GM15510 (cell line): ENCODE results near the gene RAX2.

Experiments used
- POLR2A ChIP-seq: IDR thresholded peaks from 3 replicates; pipeline ENCODE4 v1.6.1; 2011; ENCODE audit warnings: borderline replicate concordance; ENCODE audit not compliant: insufficient read length; ENCODE audit errors: extremely low read depth

The RAX2 gene

GRCh38 chr19:3759482-3760254, 12.4 kb downstream of the RAX2 start:
- no peak for TF ChIP-seq POLR2A

DNA sequence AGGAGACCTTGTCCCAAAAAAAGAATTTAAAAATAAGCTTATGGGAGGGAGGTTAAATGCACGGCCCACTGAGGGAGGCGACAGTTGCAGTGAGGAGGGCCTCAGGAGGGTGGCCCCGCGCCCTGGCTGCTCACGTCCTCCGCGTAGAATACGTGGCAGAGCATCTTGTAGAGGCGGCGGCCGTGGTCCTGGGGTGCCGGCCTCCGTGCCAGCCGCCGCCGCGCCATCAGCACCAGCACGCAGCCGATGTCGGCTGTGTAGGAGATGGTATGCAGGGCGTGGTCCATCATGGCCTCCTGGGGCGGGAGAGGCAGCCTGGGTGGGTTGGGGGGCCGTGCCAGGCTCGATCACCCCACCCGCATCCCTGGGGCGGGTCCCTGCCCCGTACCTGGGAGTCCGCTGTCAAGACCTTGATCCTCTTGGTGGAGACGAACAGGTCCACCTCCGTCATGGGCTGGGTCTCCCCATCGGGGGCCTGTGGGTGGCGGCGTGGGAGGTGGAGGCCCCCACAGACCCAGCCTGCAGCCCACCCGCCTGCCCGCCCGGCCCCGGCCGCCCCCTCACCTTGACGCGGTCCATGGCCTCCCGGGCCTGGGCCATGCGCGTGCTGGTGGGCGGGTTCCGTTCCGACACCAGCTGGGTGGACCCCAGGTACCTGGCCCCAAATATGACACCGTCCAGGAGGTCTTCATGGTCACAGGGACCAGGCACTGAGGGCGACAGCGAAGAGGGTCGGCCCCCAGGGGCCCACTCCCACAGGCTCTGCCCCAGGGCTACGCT, 18.2 kb downstream of the RAX2 start:
- no peak for TF ChIP-seq POLR2A

GRCh38 chr19:3752492-3752891, 19.5 kb downstream of the RAX2 start:
- TF ChIP-seq POLR2A: no peak

- TF ChIP-seq POLR2A: no peak
Observed at GRCh38 chr19:3751236-3751635, 20.8 kb downstream of the RAX2 start.

- no peak for TF ChIP-seq POLR2A
Observed at GRCh38 chr19:3750211-3750610, 21.8 kb downstream of the RAX2 start.

GRCh38 chr19:3748965-3749364, 23.1 kb downstream of the RAX2 start:
- no peak for TF ChIP-seq POLR2A

GRCh38 chr19:3746371-3747056, 25.5 kb downstream of the RAX2 start:
- no peak for TF ChIP-seq POLR2A

GRCh38 chr19:3745363-3746045, 26.5 kb downstream of the RAX2 start:
- no peak for TF ChIP-seq POLR2A

DNA sequence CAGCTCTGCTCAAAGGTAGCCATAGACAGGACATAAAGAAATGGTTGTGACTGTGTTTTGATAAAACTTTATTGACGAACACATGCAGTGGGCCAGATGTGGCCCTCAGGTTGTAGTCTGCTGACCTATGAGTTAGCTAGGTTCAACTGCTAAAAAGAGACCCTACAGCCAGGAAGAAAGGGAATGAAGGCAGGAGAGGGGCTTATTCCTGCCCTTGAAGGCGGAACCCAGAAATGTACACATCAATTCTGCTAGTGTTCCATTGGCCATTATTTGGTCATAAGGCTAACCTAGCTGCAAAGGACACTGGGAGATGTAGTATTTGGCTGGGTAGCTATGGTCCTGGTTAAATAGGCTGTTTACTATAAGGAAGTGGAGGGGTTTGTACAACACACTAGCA, 28.5 kb downstream of the RAX2 start:
- TF ChIP-seq POLR2A: no peak

GRCh38 chr19:3740431-3740830, 31.6 kb downstream of the RAX2 start:
- TF ChIP-seq POLR2A: no peak

- TF ChIP-seq POLR2A: no peak
Observed at GRCh38 chr19:3738477-3739220, 33.4 kb downstream of the RAX2 start.

DNA sequence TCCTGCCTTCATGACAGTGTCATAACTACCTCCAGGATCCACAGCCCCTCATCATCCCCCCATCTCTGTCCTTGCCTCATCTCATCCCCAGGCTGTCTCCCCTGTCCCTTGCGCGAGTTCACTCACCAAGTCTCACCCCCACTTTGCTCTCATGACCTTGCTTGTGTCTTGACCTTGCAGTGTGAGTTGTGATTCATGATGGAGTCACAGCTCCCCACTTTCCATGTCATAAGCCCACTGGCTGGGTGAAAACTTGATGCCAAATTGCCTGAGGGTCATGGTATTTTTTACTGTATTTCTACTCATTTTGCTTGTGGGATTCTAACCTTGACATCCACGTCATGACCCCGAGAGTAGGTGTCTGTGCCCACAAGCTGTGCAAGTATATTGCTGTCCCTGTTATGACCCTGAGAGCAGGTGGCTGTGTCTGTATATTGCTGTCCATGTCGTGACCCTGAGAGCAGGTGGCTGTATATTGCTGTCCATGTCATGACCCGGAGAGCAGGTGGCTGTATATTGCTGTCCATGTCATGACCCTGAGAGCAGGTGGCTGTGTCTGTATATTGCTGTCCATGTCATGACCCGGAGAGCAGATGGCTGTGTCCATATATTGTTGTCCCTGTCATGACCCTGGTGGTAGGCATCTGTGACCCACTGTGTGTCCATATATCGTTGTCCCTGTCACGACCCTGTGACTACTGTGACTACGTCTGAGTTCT, 34.4 kb downstream of the RAX2 start:
- TF ChIP-seq POLR2A: no peak

DNA sequence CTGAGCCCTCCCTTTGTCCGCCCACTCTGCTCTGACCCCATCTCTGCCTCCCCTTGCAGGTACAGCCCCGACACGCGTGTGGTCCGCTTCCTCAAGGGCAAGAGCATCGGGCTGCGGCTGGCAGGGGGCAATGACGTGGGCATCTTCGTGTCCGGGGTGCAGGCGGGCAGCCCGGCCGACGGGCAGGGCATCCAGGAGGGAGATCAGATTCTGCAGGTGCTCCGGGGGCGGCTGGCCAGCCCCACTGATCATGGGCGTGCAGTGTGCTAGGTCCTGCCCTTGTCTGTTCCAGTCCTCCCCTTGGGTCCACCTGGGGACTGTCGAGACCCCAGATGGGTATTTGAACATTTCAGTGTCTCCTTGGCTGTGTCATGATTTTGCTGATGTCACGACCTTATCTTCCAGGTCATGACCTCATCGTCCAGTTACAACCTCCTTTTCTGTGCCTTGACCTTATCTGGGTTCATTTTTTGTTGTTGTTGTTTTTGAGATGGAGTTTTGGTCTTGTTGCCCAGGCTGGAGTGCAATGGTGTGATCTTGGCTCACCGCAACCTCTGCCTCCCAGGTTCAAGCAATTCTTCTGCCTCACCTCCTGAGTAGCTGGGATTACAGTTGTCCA, 35.8 kb downstream of the RAX2 start:
- no peak for TF ChIP-seq POLR2A
